ENCODE data around the gene OR13A1. TPM values are rescaled to one million over a fixed set of nuclear protein-coding genes. Genes with fewer than 3 reads are reported as not detected.
"Not testable (repeated sequence)": the region's sequence is repeated elsewhere in the genome, so short reads cannot be mapped to it uniquely, and the experiment has no call there.

Gene OR13A1
- total RNA-seq, 1 donor from 2014 or later: not detected

DNA sequence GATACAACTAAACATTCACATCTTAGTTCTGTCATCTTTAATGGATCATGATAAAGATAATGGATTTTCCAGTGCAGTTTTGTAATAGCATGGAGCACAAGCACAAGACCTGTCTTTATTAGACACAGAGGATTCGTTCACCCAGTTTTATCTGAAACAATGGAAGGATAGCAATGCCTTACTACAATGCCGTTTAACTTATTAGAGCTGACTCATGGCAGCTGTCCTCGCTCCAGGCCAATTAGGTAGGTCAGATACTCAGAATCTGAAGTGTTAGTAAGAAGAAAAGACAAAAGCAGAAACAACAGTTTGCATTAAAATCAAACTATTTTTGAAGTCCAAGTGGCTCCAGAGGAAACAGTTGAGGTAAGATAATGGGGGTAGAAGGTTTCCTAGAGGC is 12.8 kb downstream of the OR13A1 start:
- H3K4me3 Mint-ChIP-seq (ENCODE audit: unreplicated experiment): no peak overlapping the region
- H3K4me1 Mint-ChIP-seq (ENCODE audit: unreplicated experiment): no peaks in the 10 kb centered on the region
- DNase-seq (ENCODE audit: low spot score): no peak
- H3K36me3 Mint-ChIP-seq (ENCODE audit: low read depth, unreplicated experiment): no peaks in the 10 kb centered on the region
- TF ChIP-seq, protein P1, sequence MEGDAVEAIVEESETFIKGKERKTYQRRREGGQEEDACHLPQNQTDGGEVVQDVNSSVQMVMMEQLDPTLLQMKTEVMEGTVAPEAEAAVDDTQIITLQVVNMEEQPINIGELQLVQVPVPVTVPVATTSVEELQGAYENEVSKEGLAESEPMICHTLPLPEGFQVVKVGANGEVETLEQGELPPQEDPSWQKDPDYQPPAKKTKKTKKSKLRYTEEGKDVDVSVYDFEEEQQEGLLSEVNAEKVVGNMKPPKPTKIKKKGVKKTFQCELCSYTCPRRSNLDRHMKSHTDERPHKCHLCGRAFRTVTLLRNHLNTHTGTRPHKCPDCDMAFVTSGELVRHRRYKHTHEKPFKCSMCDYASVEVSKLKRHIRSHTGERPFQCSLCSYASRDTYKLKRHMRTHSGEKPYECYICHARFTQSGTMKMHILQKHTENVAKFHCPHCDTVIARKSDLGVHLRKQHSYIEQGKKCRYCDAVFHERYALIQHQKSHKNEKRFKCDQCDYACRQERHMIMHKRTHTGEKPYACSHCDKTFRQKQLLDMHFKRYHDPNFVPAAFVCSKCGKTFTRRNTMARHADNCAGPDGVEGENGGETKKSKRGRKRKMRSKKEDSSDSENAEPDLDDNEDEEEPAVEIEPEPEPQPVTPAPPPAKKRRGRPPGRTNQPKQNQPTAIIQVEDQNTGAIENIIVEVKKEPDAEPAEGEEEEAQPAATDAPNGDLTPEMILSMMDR (IDR thresholded peaks at IDR 0.05; ENCODE audit: unreplicated experiment): no peak
- H3K9me3 Mint-ChIP-seq (ENCODE audit: unreplicated experiment): no peaks in the 10 kb centered on the region
- no peaks in the 10 kb centered on the region for H3K27me3 Mint-ChIP-seq (ENCODE audit: unreplicated experiment)
- H3K27ac Mint-ChIP-seq (ENCODE audit: unreplicated experiment): no peak overlapping the region

DNA sequence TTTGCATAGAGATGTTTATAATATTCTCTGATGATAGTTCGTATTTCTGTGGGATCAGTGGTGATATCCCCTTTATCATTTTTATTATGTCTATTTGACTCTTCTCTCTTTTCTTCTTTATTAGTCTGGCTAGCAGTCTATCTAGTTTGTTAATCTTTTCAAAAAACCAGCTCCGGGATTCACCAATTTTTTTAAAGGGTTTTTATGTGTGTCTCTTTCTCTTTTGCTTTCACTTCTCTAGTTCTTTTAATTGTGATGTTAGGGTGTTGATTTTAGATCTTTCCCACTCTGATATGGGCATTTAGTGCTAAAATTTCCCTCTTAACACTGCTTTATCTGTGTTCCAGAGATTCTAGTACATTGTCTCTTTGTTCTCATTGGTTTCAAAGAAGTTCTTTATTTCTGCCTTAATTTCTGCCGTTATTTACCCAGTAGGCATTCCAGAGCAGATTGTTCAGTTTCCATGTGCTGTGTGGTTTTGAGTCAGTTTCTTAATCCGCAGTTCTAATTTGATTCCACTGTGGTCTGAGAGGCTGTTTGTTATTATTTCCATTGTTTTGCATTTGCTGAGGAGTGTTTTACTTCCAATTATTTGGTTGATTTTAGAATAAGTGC is 17.0 kb downstream of the OR13A1 start:
- DNase-seq (ENCODE audit: low spot score); H3K9me3 Mint-ChIP-seq (ENCODE audit: unreplicated experiment); H3K4me3 Mint-ChIP-seq (ENCODE audit: unreplicated experiment); H3K27ac Mint-ChIP-seq (ENCODE audit: unreplicated experiment); H3K27me3 Mint-ChIP-seq (ENCODE audit: unreplicated experiment); H3K36me3 Mint-ChIP-seq (ENCODE audit: low read depth, unreplicated experiment); H3K4me1 Mint-ChIP-seq (ENCODE audit: unreplicated experiment): not testable (repeated sequence)

DNA sequence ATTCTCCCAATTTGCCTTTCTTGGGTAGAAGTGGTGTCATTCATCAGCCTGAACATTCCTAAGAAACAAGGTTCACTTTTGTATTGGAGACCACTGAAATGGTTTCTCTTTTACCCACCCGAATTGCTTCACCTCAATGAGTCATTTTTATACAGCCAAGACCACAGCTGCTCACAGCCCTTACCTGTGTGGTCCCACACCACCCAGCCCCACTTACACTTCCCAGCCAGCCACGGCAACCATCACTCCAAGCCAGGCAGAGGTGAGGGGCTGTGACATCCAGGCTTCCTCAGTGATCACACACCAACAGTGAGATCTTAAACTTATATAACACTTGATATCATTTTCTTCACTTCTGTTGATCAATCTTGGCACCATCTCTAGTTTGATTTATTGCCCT is 20.7 kb downstream of the OR13A1 start:
- Mint-ChIP-seq H3K27ac (ENCODE audit: unreplicated experiment) (no peak overlapping the region), H3K27me3 (ENCODE audit: unreplicated experiment) (no peaks in the 10 kb centered on the region), H3K36me3 (ENCODE audit: low read depth, unreplicated experiment) (no peaks in the 10 kb centered on the region), H3K4me1 (ENCODE audit: unreplicated experiment) (no peaks in the 10 kb centered on the region), H3K9me3 (ENCODE audit: unreplicated experiment) (no peaks in the 10 kb centered on the region), H3K4me3 (ENCODE audit: unreplicated experiment) (no peak overlapping the region)
- TF ChIP-seq, protein P1 (IDR thresholded peaks at IDR 0.05; ENCODE audit: unreplicated experiment): no peak
- DNase-seq (ENCODE audit: low spot score): no peak

DNA sequence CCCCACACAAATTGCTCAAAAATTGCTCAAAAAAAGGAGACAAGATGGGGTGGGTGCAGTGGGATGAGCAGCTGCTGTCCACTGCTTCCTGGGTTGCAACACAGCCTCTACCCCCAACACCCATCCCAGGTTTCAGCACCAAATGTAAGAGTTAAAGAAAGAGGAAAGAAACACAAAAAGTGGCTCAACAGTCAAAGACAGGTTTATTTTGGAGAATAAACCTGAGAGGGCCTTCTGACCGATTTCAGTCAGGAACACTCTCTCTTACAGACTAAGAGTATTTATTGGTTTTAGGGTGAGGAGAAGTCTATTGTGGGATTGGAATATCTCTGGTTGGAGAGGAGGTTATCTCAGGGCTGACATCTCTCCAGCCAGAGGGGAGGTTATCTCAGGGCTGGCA is 28.4 kb downstream of the OR13A1 start:
- Mint-ChIP-seq H3K4me1 (ENCODE audit: unreplicated experiment) (no peaks in the 10 kb centered on the region), H3K9me3 (ENCODE audit: unreplicated experiment) (no peaks in the 10 kb centered on the region), H3K36me3 (ENCODE audit: low read depth, unreplicated experiment) (no peaks in the 10 kb centered on the region), H3K27me3 (ENCODE audit: unreplicated experiment) (no peaks in the 10 kb centered on the region), H3K4me3 (ENCODE audit: unreplicated experiment) (no peak overlapping the region), H3K27ac (ENCODE audit: unreplicated experiment) (no peak overlapping the region)
- TF ChIP-seq, protein P1 (IDR thresholded peaks at IDR 0.05; ENCODE audit: unreplicated experiment): no peak
- no peak for DNase-seq (ENCODE audit: low spot score)

DNA sequence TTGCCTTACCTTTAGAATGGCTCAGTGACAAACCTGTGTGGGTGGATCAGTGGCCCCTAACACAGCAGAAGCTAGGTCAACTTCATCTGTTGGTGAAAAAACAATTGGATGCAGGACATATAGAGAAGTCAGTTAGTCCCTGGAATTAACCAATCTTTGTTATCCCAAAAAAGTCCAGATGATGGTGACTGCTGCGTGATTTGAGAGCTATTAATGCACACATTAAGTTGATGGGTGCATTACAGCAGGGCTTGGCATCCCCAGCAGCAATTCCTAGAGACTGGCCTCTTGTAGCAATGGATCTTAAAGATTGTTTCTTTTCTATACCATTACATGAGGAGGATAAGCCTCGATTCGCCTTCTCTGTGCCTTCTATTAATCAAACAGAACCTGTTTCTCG is 33.3 kb downstream of the OR13A1 start:
- Mint-ChIP-seq H3K4me1 (ENCODE audit: unreplicated experiment) (peaks cover 24% of the 10 kb centered on the region), H3K9me3 (ENCODE audit: unreplicated experiment) (no peaks in the 10 kb centered on the region), H3K27me3 (ENCODE audit: unreplicated experiment) (no peaks in the 10 kb centered on the region), H3K36me3 (ENCODE audit: low read depth, unreplicated experiment) (no peaks in the 10 kb centered on the region), H3K27ac (ENCODE audit: unreplicated experiment) (no peak overlapping the region), H3K4me3 (ENCODE audit: unreplicated experiment) (no peak overlapping the region)
- TF ChIP-seq, protein P1 (IDR thresholded peaks at IDR 0.05; ENCODE audit: unreplicated experiment): no peak
- DNase-seq (ENCODE audit: low spot score): no peak

Data from endothelial cell (in vitro differentiated cells).